ENCODE results near the gene CYTH1. TPM values are rescaled to one million over a fixed set of nuclear protein-coding genes. Genes with fewer than 3 reads are reported as not detected.
A peak's percentile ranks its signal among the peaks of the same experiment; 100 is the strongest.

The CYTH1 gene
- total and polyA plus RNA-seq, 12 donors, result 26.0 to 141 (median 46.2) TPM

DNA sequence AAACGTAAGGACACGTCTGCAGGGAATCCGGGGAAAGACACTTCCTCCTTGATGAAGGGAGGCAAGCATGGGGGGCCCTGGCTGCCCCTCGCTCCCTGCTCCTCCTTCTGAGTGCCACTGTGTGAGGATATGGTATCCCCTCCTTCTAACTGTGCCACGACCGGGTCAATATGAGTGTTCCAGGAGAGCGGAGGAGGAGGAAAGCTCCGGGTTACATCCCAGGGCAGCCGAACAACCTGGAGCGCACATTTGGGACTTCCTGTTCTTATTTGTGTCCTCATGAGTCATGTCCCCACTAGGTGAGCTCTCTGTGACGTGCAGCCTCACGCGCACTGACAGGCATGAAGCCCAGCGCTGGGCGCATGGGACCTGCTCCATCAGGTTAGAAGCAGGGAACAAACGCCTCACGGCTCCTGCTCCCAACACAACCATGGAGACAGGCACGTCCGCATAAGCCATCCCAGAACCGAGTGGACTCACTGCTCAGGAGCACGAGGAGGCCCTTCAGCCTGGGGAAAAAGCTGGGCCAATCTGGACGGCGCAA is 112.0 kb downstream of the CYTH1 start:
- Histone ChIP-seq H3K9me3 (replicated peaks in 1 of 3) (no peaks in the 10 kb centered on the region), H3K36me3 (replicated peaks in 1 of 2) (peaks cover 0 to 19% of the 10 kb centered on the region in 2 donors), H3K4me3 (no peak overlapping the region), H3K27me3 (no peaks in the 10 kb centered on the region), H3K4me1 (replicated peaks in 1 of 2) (peaks cover 20 to 22% of the 10 kb centered on the region in 2 donors), H3K27ac (no peak overlapping the region)
- DNase-seq, result no peak
- intact Hi-C loops (cut with DNase I), result no loop called here
- 88 to 92% (median 90%) methylated on average over 20 to 23 of the region's 23 CpGs for WGBS, 4 donors
- TF ChIP-seq POLR2A (IDR thresholded peaks at IDR 0.05), result no peak
- no peak for TF ChIP-seq CTCF (IDR thresholded peaks at IDR 0.05)

DNA sequence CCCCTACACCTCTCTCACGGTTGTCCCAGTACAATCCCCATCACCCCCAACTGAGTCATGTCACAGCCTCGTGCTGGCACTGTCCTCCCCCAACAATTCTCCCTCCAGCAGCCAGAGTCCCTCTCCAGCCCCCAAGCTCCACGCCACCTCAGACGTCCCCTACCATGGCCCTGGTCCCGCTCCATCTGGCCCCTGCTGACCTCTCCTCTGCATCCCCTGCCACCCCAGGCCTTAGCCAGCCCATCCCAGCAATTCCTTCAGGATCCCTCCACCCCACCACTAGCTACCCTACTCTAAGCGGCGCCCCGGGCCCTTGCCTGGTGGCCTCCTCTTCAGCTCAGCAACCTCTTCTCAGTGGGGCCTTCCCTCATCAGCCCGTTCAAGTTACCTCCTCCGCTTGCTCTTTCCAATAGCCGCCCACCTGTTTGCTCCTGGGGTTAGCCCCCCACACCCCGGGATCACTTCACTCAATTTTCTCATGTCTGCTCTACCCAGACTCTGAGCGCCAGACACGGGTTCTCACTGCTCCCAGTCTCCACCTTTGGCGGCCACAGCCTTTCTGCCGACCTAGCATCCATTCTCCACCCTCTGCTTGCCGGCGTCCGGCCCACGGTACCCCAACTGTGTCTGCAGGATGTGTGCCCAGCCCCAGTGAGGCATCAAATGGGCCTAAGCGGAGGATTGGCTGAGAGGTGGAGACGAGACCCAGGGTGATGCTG is 112.7 kb downstream of the CYTH1 start:
- no peaks in the 10 kb centered on the region for H3K27me3 ChIP-seq
- 92 to 97% (median 96%) methylated on average over 17 to 22 of the region's 22 CpGs for WGBS, 4 donors
- H3K36me3 ChIP-seq (replicated peaks in 1 of 2), result peaks cover 0 to 13% of the 10 kb centered on the region in 2 donors
- H3K4me1 ChIP-seq (replicated peaks in 1 of 2), result peaks cover 20 to 26% of the 10 kb centered on the region in 2 donors
- no peak overlapping the region for H3K27ac ChIP-seq
- TF ChIP-seq POLR2A (IDR thresholded peaks at IDR 0.05) (no peak), CTCF (IDR thresholded peaks at IDR 0.05) (no peak)
- peak in 1 of 7 donors; percentile 14 for DNase-seq
- H3K4me3 ChIP-seq, result no peak overlapping the region
- intact Hi-C loops (cut with DNase I), result no loop called here
- H3K9me3 ChIP-seq (replicated peaks in 1 of 3), result no peaks in the 10 kb centered on the region

GRCh38 chr17:78668847-78669246 is 113.2 kb downstream of the CYTH1 start:
- Histone ChIP-seq H3K4me3 (no peak overlapping the region), H3K27ac (no peak overlapping the region), H3K36me3 (replicated peaks in 1 of 2) (peaks cover 0 to 7% of the 10 kb centered on the region in 2 donors), H3K27me3 (no peaks in the 10 kb centered on the region), H3K4me1 (replicated peaks in 1 of 2) (peaks cover 20 to 26% of the 10 kb centered on the region in 2 donors), H3K9me3 (replicated peaks in 1 of 3) (no peaks in the 10 kb centered on the region)
- peak in 1 of 7 donors; percentile 10 for DNase-seq
- 90 to 98% (median 95%) methylated on average over 4 of the region's 4 CpGs for WGBS, 4 donors
- TF ChIP-seq POLR2A (IDR thresholded peaks at IDR 0.05) (no peak), CTCF (IDR thresholded peaks at IDR 0.05) (no peak)
- intact Hi-C loops (cut with DNase I), result no loop called here

DNA sequence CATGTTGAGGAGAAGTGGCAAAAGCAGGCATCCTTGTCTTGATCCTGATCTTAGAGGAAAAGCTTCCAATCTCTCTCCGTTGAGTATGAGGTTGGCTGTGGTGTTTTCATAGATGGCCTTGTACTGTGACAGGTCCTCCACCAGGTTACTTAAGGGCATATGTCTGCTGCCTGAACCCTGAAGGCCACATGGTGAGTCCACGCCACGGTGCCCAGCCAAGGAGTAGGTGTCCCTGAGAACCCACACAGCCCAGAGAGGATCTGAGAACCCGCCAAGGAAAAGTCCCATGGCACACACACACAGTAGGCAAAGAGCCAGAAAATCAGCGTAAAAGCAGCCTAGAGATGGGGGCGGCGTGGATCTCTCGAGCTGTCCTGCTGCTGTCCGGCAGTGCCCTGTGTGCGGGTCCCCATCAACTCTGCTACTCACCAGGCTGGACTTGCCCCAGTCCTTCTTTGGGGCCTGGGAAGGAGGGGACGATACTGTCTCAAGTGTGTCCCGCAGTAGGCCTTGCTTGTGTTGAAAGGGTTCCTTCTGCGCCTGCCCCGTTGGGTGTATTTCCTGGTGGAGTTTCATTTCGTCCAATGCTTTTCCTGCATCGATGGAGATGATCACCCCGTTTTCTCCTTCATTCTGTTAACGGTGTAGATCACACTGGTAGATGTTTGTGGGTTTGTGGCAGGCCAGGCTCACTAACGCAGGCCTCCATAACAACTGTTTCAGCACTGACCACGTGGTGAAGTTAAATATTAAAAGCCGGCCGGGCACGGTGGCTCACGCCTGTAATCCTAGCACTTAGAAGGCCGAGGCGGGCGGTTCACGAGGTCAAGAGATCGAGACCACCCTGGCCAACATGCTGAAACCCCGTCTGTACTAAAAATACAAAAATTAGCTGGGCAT is 114.1 kb downstream of the CYTH1 start:
- Histone ChIP-seq H3K36me3 (replicated peaks in 1 of 2) (no peaks in the 10 kb centered on the region), H3K4me1 (replicated peaks in 1 of 2) (peaks cover 20 to 26% of the 10 kb centered on the region in 2 donors), H3K9me3 (replicated peaks in 1 of 3) (no peaks in the 10 kb centered on the region), H3K27ac (peak overlapping the region in 2 of 5 donors; percentile 42 to 66), H3K27me3 (no peaks in the 10 kb centered on the region), H3K4me3 (no peak overlapping the region)
- TF ChIP-seq POLR2A (IDR thresholded peaks at IDR 0.05), result no peak
- no peak for TF ChIP-seq CTCF (IDR thresholded peaks at IDR 0.05)
- DNase-seq, result peak in 6 of 7 donors; percentile 62 to 88 (median 83)
- WGBS, 4 donors, result 80 to 87% (median 83%) methylated on average over 28 to 30 of the region's 30 CpGs
- intact Hi-C loops (cut with DNase I), result no loop called here

All from adrenal gland (tissue), 12 donors.